ENCODE measurements around the gene LILRB3. TPM values are rescaled to one million over a fixed set of nuclear protein-coding genes. Genes with fewer than 3 reads are reported as not detected.
"Not testable (repeated sequence)": the region's sequence is repeated elsewhere in the genome, so short reads cannot be mapped to it uniquely, and the experiment has no call there.

LILRB3 gene
- not detected for total RNA-seq

GRCh38 chr19:54222474-54223276 is at the start of gene LILRB3:
TSS of gene LILRB3 (minus strand) at chr19:54223007. CDS start at chr19:54222976, 31 bp downstream.
- DNase-seq (ENCODE audit: low spot score in 2 of 2); FAIRE-seq: not testable (repeated sequence)

GRCh38 chr19:54272181-54272580 is 49.4 kb upstream of the LILRB3 start:
- not testable (repeated sequence) for DNase-seq (ENCODE audit: low spot score in 2 of 2); FAIRE-seq

GRCh38 chr19:54271587-54271986 is 48.8 kb upstream of the LILRB3 start:
- FAIRE-seq; DNase-seq (ENCODE audit: low spot score in 2 of 2): not testable (repeated sequence)

- DNase-seq (ENCODE audit: low spot score in 2 of 2) (no peak), FAIRE-seq (no peak)
Observed at GRCh38 chr19:54271106-54271505, 48.3 kb upstream of the LILRB3 start.

DNA sequence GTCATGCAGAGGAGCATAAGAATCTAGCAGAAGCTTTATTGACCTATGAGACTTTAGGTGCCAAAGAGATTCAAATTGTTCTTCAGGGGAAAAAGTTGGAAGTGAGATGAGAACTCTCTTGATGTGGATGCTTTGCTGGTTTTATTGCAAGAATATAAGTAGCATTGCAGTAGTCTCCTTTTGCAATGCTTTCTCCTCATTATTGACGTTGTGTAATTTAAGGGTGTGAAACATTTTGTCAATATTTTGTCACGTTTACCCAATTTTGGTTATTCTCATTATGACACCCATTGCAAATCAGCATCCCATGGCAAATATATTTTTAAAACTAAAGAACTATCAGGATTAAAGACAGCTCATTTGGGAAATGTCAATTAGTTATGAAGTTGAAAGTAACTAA is 46.1 kb upstream of the LILRB3 start:
- FAIRE-seq (no peak), DNase-seq (ENCODE audit: low spot score in 2 of 2) (no peak)

GRCh38 chr19:54266133-54266532 is 43.3 kb upstream of the LILRB3 start:
- DNase-seq (ENCODE audit: low spot score in 2 of 2): no peak
- FAIRE-seq: no peak

DNA sequence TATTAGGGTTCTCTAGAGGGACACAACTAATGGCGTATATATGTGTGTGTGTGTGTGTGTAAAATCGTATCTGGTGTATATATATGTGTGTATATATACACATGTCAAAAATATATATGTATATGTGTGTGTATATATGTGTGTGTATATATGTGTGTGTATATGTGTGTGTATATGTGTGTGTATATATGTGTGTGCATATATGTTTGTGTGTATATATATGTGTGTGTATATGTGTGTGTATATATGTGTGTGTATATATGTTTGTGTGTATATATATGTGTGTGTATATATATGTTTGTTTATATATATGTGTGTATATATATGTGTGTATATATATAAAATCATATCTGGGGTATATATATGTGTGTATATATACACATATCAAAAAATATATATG is 39.7 kb upstream of the LILRB3 start:
- no peak for FAIRE-seq
- no peak for DNase-seq (ENCODE audit: low spot score in 2 of 2)

GRCh38 chr19:54262066-54262465 is 39.3 kb upstream of the LILRB3 start:
- DNase-seq (ENCODE audit: low spot score in 2 of 2) (no peak), FAIRE-seq (no peak)

GRCh38 chr19:54257116-54257480 is 34.3 kb upstream of the LILRB3 start, which contains the start of gene LILRB5:
TSS of gene LILRB5 (minus strand) at chr19:54257273. CDS start at chr19:54257193, 80 bp downstream.
- DNase-seq (ENCODE audit: low spot score in 2 of 2) (no peak), FAIRE-seq (no peak)

DNA sequence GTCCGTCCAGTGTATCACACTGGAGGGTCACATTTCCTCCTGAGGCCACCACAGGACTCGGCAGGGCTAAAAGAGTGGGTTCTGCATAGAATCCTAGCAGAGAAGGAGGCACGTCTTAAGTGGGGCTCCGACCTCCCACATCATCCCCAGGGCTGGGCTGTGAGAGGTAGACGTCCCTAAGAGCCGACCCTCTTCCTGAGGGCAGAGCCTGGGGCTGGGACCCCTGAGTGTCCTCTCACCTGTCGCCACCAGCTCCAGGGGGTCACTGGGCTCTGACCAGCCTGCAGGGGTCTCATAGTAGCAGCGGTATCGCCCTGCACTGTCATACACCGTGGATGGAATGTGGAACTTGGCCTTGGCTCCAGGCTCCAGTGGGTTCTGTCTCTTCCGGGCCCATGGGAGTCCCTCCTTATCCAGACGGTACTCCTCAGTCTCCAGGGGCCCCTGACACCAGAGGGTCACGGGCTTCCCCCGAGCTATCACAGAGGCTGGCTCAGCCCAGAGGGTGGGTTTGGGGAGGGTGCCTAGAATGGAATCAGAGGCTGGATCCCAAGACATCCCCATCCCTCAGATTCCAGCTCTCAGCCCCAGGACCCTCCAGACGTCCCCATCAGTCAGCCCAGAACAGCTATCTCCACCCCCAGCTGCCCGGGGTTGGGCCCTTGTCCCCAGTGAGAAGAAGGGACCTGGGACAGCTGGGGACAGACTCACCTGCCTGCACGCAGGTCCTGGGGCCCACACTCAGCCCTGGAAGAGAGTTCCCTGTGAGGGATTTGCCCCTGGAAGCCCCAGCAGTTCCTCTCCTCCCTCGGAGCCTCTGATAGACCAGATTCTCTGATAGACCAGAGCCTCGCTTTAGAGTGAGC is 33.7 kb upstream of the LILRB3 start:
- FAIRE-seq: no peak
- DNase-seq (ENCODE audit: low spot score in 2 of 2): no peak

- no peak for FAIRE-seq
- DNase-seq (ENCODE audit: low spot score in 2 of 2): no peak
Observed at GRCh38 chr19:54255105-54255775, 32.4 kb upstream of the LILRB3 start.

- DNase-seq (ENCODE audit: low spot score in 2 of 2) (no peak), FAIRE-seq (no peak)
Observed at GRCh38 chr19:54254195-54254906, 31.5 kb upstream of the LILRB3 start.

- DNase-seq (ENCODE audit: low spot score in 2 of 2): no peak
- FAIRE-seq: no peak
Observed at GRCh38 chr19:54253331-54254194, 30.8 kb upstream of the LILRB3 start.

GRCh38 chr19:54252845-54253244 is 30.0 kb upstream of the LILRB3 start:
- DNase-seq (ENCODE audit: low spot score in 2 of 2): no peak
- FAIRE-seq: no peak

- FAIRE-seq: no peak
- DNase-seq (ENCODE audit: low spot score in 2 of 2): no peak
Observed at GRCh38 chr19:54252243-54252642, 29.4 kb upstream of the LILRB3 start.

GRCh38 chr19:54248016-54248601 is 25.3 kb upstream of the LILRB3 start:
- FAIRE-seq: no peak
- no peak for DNase-seq (ENCODE audit: low spot score in 2 of 2)

DNA sequence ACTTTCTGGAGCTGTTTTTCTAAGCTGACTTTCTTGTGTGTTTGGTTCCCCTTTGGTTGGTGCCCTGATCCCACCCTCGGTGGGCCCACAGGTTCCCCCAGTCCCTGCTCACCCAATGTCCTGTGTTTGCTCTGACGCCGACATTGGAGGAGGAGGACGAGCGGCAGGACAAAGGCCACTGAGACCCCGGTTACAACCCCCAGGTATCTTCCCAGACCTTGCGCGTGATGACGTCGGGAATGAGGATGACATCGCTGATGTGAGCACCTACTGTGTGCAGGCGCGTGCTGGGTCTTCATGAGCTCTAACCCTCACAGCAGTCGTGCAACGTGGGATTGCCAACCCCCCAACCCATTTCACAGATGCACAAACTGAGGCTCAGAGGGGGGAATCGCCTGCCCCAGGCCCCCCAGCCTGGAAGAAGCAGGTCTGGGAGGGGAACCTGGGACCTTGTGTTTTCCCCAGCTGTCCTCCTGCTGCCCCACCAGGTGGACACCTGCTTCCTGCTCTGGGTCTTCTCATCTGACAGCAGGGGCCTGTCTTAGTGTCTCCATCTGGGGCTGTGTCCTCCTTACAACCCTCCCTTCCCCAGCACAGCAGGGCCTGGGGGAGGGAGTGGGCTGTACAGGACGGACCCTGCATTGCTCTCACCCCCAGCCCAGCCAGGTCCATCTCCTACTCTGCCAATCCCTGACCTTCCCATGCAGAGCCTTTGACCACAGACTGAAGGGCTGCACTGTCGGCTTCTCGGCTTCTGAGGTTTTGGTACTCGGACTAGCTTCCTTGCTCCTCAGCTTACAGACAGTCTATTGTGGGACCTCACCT is 24.5 kb upstream of the LILRB3 start:
- FAIRE-seq (no peak), DNase-seq (ENCODE audit: low spot score in 2 of 2) (no peak)

GRCh38 chr19:54245936-54246335 is 23.1 kb upstream of the LILRB3 start:
- FAIRE-seq: no peak
- DNase-seq (ENCODE audit: low spot score in 2 of 2): no peak
